Endodermal cell (in vitro differentiated cells): Measurements from ENCODE around the gene CCR5AS. TPM values are rescaled to one million over a fixed set of nuclear protein-coding genes. Genes with fewer than 3 reads are reported as not detected.

ENCODE experiments used
- DNase-seq: peaks from one replicate; pipeline ENCODE4 v3.0.0-alpha.2; 2017
- H3K27ac ChIP-seq: 2 replicates; pipeline ENCODE4 v1.5.1; 2013; ENCODE audit warnings: mild to moderate bottlenecking, low read depth, low read length, moderate library complexity
- H3K27me3 ChIP-seq: 2 replicates; pipeline ENCODE4 v1.6.1; 2013; ENCODE audit warnings: mild to moderate bottlenecking, low read length, moderate library complexity; ENCODE audit not compliant: insufficient read depth, control insufficient read depth, poor library complexity, severe bottlenecking
- H3K36me3 ChIP-seq: 2 replicates; pipeline ENCODE4 v1.7.0; 2013; ENCODE audit warnings: mild to moderate bottlenecking, low read length, moderate library complexity; ENCODE audit not compliant: control insufficient read depth, insufficient read depth
- H3K4me1 ChIP-seq: one replicate; pipeline ENCODE4 v1.7.0; 2013; ENCODE audit warnings: low read length; ENCODE audit not compliant: control insufficient read depth, insufficient read depth
- H3K4me3 ChIP-seq: 2 replicates; pipeline ENCODE4 v1.5.1; 2013; ENCODE audit warnings: mild to moderate bottlenecking, low read length, moderate library complexity
- H3K9ac ChIP-seq: 2 replicates; pipeline ENCODE4 v1.6.1; 2013; ENCODE audit warnings: mild to moderate bottlenecking, low read length, moderate library complexity; ENCODE audit not compliant: poor library complexity, severe bottlenecking; ENCODE audit errors: extremely low read depth
- H3K9me3 ChIP-seq: 2 replicates; pipeline ENCODE4 v1.6.1; 2013; ENCODE audit warnings: mild to moderate bottlenecking, low read length, moderate library complexity; ENCODE audit not compliant: control insufficient read depth
- H3K27ac Mint-ChIP-seq: 2 replicates; pipeline ENCODE4 v1.8.0; 2020; ENCODE audit warnings: mixed read lengths
- H3K27me3 Mint-ChIP-seq: 2 replicates; pipeline ENCODE4 v1.8.0; 2021; ENCODE audit warnings: mild to moderate bottlenecking, mixed read lengths; ENCODE audit not compliant: insufficient read depth
- H3K36me3 Mint-ChIP-seq: 2 replicates; pipeline ENCODE4 v1.8.0; 2020; ENCODE audit warnings: low read depth, mixed read lengths
- H3K4me1 Mint-ChIP-seq: 2 replicates; pipeline ENCODE4 v1.8.0; 2020; ENCODE audit warnings: mixed read lengths
- H3K4me3 Mint-ChIP-seq: 2 replicates; pipeline ENCODE4 v1.8.0; 2020; ENCODE audit warnings: mild to moderate bottlenecking, moderate library complexity, mixed read lengths
- H3K9me3 Mint-ChIP-seq: 2 replicates; pipeline ENCODE4 v1.8.0; 2020; ENCODE audit warnings: mild to moderate bottlenecking, mixed read lengths
- CTCF ChIP-seq: fragments of 200-600 bp; sonication (generic); conservative IDR thresholded peaks from 2 replicates; pipeline ENCODE4 v1.5.0; 2021; ENCODE audit warnings: antibody characterized with exemption, mild to moderate bottlenecking
- WGBS, 2 experiments: methylation state at CpG; one replicate each; pipeline versions ENCODE4 v1.1.5 to v1.1.7; 2013; ENCODE audit warnings: missing lambda C conversion rate in 2 of 2, mixed read lengths in 1 of 2; ENCODE audit not compliant: insufficient coverage in 1 of 2, insufficient read length in 1 of 2; 5-methylcytosine and 5-hydroxymethylcytosine counted together
- total RNA-seq, 2 donors: library from RNA; stranded (reverse); fragmentation: NEBNext Ultra II Directional in 1 of 2; extraction: Animal tissue kit (Norgen Biotek cat#: 25700) in 1 of 2; gene quantifications; 2 replicates in 1 of 2; 3 replicates in 1 of 2; pipeline ENCODE4 v1.2.1, GENCODE V29; 2021

The CCR5AS gene

GRCh38 chr3:46318207-46318927 is 88.5 kb downstream of the CCR5AS start:
- no peak overlapping the region for H3K27ac ChIP-seq
- peaks cover 14% of the 10 kb centered on the region for H3K27me3 ChIP-seq
- Mint-ChIP-seq H3K4me3 (no peak overlapping the region), H3K36me3 (no peaks in the 10 kb centered on the region), H3K4me1 (no peaks in the 10 kb centered on the region), H3K27ac (no peak overlapping the region), H3K27me3 (peaks cover 8% of the 10 kb centered on the region), H3K9me3 (peaks cover 15% of the 10 kb centered on the region)
- H3K4me1 ChIP-seq: no peaks in the 10 kb centered on the region
- H3K9me3 ChIP-seq: peaks cover 5% of the 10 kb centered on the region
- no peak for DNase-seq
- 95 to 96% methylated on average over 3 of the region's 3 CpGs for WGBS, 2 experiments
- TF ChIP-seq CTCF: no peak
- no peaks in the 10 kb centered on the region for H3K36me3 ChIP-seq
- H3K4me3 ChIP-seq: no peak overlapping the region
- no peak overlapping the region for H3K9ac ChIP-seq

- Histone ChIP-seq H3K27me3 (no peaks in the 10 kb centered on the region), H3K9me3 (peaks cover 5% of the 10 kb centered on the region), H3K4me3 (no peak overlapping the region), H3K36me3 (no peaks in the 10 kb centered on the region), H3K4me1 (no peaks in the 10 kb centered on the region), H3K27ac (no peak overlapping the region), H3K9ac (no peak overlapping the region)
- H3K27me3 Mint-ChIP-seq: peaks cover 2% of the 10 kb centered on the region
- no peak overlapping the region for H3K4me3 Mint-ChIP-seq
- no peaks in the 10 kb centered on the region for H3K4me1 Mint-ChIP-seq
- no peaks in the 10 kb centered on the region for H3K36me3 Mint-ChIP-seq
- H3K27ac Mint-ChIP-seq: no peak overlapping the region
- no peak for DNase-seq
- TF ChIP-seq CTCF: no peak
- peaks cover 15% of the 10 kb centered on the region for H3K9me3 Mint-ChIP-seq
Measured at GRCh38 chr3:46316206-46316605, 90.7 kb downstream of the CCR5AS start.

- H3K4me3 Mint-ChIP-seq: no peak overlapping the region
- DNase-seq: no peak
- H3K27ac Mint-ChIP-seq: no peak overlapping the region
- no peaks in the 10 kb centered on the region for H3K4me1 ChIP-seq
- no peak overlapping the region for H3K4me3 ChIP-seq
- H3K9ac ChIP-seq: no peak overlapping the region
- H3K27me3 Mint-ChIP-seq: no peaks in the 10 kb centered on the region
- H3K36me3 ChIP-seq: no peaks in the 10 kb centered on the region
- no peaks in the 10 kb centered on the region for H3K27me3 ChIP-seq
- no peak overlapping the region for H3K27ac ChIP-seq
- peaks cover 5% of the 10 kb centered on the region for H3K9me3 ChIP-seq
- no peaks in the 10 kb centered on the region for H3K36me3 Mint-ChIP-seq
- no peaks in the 10 kb centered on the region for H3K4me1 Mint-ChIP-seq
- H3K9me3 Mint-ChIP-seq: peaks cover 8% of the 10 kb centered on the region
- TF ChIP-seq CTCF: no peak
Measured at GRCh38 chr3:46314517-46314916, 92.3 kb downstream of the CCR5AS start.

Other genes with a start within 250 kb of the CCR5AS start
- gene CCR1, start 198.8 kb downstream of the CCR5AS start, total RNA-seq: under 1 TPM in 1 of 2 donors, not detected in 1; 0.11 TPM
- gene CCR3, start 164.6 kb downstream of the CCR5AS start, total RNA-seq: not detected
- gene CCR2, start 53.0 kb downstream of the CCR5AS start, total RNA-seq: not detected
- not detected for gene CCR5, start 36.1 kb downstream of the CCR5AS start, total RNA-seq
- gene CCRL2, start 193 bp upstream of the CCR5AS start, total RNA-seq: not detected
- gene LTF, start 57.8 kb upstream of the CCR5AS start, total RNA-seq: under 1 TPM; 0.24 to 0.31 TPM
- gene RTP3, start 90.9 kb upstream of the CCR5AS start, total RNA-seq: not detected
- gene LRRC2, start 159.2 kb upstream of the CCR5AS start, total RNA-seq: 10 to 100 TPM in 1 of 2 donors, 1 to 10 TPM in 1; 8.9 to 10.2 TPM
- gene FAM240A, start 205.5 kb upstream of the CCR5AS start, total RNA-seq: not detected